Measurements from ENCODE around the gene TOM1L1.

DNA sequence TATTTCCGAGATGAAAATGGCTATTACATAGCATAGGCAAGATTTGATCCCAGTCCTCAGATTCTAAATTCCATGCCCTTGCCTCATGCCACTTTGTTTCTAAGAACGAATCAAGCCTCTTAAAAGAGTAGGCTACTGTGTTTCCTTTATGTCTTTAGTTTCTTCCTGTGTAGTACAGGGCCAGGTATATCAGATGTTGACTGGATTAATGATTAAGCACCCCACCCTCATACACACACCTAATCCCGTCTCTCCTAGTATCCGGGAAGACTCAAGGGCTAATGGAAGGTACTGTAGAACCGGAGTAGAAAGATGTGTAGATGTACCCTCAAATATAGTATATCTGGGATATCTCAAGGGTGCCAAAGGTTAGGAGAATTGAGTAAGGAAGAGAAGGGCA, 6.7 kb downstream of the TOM1L1 start:
- no peak for TF ChIP-seq POLR2A (IDR thresholded peaks at IDR 0.05; ENCODE audit: low read depth, low read length)
- no peak for TF ChIP-seq POLR2AphosphoS5 (IDR thresholded peaks at IDR 0.05; ENCODE audit: low read depth, low read length)
- no peak for TF ChIP-seq PAX5 (IDR thresholded peaks at IDR 0.05; ENCODE audit: insufficient read depth, low read length, severe bottlenecking)
- no peak for TF ChIP-seq SPI1 (IDR thresholded peaks at IDR 0.05; ENCODE audit: low read depth, low read length)

Measured in GM12891 (cell line).